DOHH2 (cell line): ENCODE data around the gene SAFB.

Experiments
- H3F3A ChIP-seq: fragments of 200-600 bp; sonication (generic), shearing (Covaris generic); 2 replicates; pipeline ENCODE4 v1.6.0; 2016; ENCODE audit warnings: antibody characterized with exemption, mild to moderate bottlenecking; ENCODE audit not compliant: control insufficient read depth, insufficient read depth
- H3K27ac ChIP-seq: fragments of 200-600 bp; sonication (generic); 2 replicates; pipeline ENCODE4 v1.5.1; 2014; ENCODE audit warnings: low read depth, mild to moderate bottlenecking, low read length, moderate library complexity
- H3K27me3 ChIP-seq: fragments of 200-600 bp; sonication (generic); 2 replicates; pipeline ENCODE4 v1.6.1; 2014; ENCODE audit warnings: mild to moderate bottlenecking, low read length, mixed read lengths; ENCODE audit not compliant: control insufficient read depth
- H3K36me3 ChIP-seq: fragments of 200-600 bp; sonication (generic); 2 replicates; pipeline ENCODE4 v1.6.1; 2014; ENCODE audit warnings: mild to moderate bottlenecking, low read length, moderate library complexity, mixed read lengths; ENCODE audit not compliant: control insufficient read depth
- H3K4me1 ChIP-seq: fragments of 200-600 bp; sonication (generic); 2 replicates; pipeline ENCODE4 v1.6.1; 2014; ENCODE audit warnings: mild to moderate bottlenecking, low read length, mixed read lengths; ENCODE audit not compliant: control insufficient read depth
- H3K4me2 ChIP-seq: fragments of 200-600 bp; sonication (generic); 2 replicates; pipeline ENCODE4 v1.6.0; 2014; ENCODE audit warnings: mild to moderate bottlenecking, low read length, moderate library complexity
- H3K4me3 ChIP-seq: fragments of 200-600 bp; sonication (generic); 2 replicates; pipeline ENCODE4 v1.5.1; 2014; ENCODE audit warnings: mild to moderate bottlenecking, low read length, mixed read lengths
- H3K79me2 ChIP-seq: fragments of 200-600 bp; sonication (generic); 2 replicates; pipeline ENCODE4 v1.6.1; 2014; ENCODE audit warnings: mild to moderate bottlenecking, low read length, mixed read lengths; ENCODE audit not compliant: control insufficient read depth
- H3K9me2 ChIP-seq: fragments of 200-600 bp; sonication (generic); replicated peaks from 2 replicates; pipeline ENCODE4 v1.6.1; 2014; ENCODE audit warnings: mild to moderate bottlenecking, low read length, mixed read lengths; ENCODE audit not compliant: control insufficient read depth
- H3K9me3 ChIP-seq: fragments of 200-600 bp; sonication (generic); 2 replicates; pipeline ENCODE4 v1.6.1; 2014; ENCODE audit warnings: antibody characterized with exemption, low read length, mixed read lengths; ENCODE audit not compliant: control insufficient read depth, insufficient read depth
- H4K20me1 ChIP-seq: fragments of 200-600 bp; sonication (generic); 2 replicates; pipeline ENCODE4 v1.6.0; 2014; ENCODE audit warnings: low read depth, mild to moderate bottlenecking, antibody characterized with exemption, low read length, moderate library complexity; ENCODE audit not compliant: control insufficient read depth, insufficient read depth
- EZH2phosphoT487 ChIP-seq: fragments of 200-600 bp; sonication (generic); IDR thresholded peaks from 2 replicates; pipeline ENCODE4 v1.6.1; 2017; ENCODE audit warnings: borderline replicate concordance, mild to moderate bottlenecking, antibody characterized with exemption, low read length, moderate library complexity, mixed read lengths
- TF ChIP-seq, protein P1 (sequence below): fragments of 200-600 bp; sonication (generic); IDR thresholded peaks from one replicate; pipeline ENCODE4 v1.5.1; 2014; ENCODE audit warnings: antibody characterized with exemption, mild to moderate bottlenecking, low read depth, low read length; ENCODE audit not compliant: poor library complexity, severe bottlenecking

Gene SAFB

DNA sequence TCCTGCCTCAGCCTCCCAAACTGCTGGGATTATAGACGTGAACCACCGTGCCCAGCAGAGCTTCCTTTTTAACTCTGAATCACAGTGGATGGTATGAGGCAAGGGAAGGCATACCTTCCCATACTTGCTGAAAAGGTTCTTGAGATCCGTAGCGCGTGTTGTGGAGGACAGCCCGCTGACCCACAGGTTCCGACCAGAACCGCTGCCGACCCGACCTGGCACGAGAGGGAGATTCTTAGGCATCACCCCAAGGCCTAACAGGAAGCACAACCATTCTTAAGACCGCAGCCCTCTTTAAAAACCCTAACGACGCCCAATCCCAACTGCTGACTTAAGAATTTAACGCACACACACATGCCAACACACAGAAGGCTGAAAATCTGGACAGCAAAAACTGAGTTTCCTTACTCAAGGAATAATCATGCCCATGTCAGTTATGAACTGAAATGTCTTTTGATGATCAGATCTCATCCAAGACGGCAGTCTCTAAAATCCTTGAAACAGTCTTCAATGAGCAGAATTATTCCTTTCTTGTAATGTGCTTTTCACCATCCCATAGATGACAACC, 12.9 kb upstream of the SAFB start:
- H3K4me3 ChIP-seq: no peak overlapping the region
- H3K36me3 ChIP-seq: peaks cover 90% of the 10 kb centered on the region
- no peak for TF ChIP-seq EZH2phosphoT487
- TF ChIP-seq, protein P1, sequence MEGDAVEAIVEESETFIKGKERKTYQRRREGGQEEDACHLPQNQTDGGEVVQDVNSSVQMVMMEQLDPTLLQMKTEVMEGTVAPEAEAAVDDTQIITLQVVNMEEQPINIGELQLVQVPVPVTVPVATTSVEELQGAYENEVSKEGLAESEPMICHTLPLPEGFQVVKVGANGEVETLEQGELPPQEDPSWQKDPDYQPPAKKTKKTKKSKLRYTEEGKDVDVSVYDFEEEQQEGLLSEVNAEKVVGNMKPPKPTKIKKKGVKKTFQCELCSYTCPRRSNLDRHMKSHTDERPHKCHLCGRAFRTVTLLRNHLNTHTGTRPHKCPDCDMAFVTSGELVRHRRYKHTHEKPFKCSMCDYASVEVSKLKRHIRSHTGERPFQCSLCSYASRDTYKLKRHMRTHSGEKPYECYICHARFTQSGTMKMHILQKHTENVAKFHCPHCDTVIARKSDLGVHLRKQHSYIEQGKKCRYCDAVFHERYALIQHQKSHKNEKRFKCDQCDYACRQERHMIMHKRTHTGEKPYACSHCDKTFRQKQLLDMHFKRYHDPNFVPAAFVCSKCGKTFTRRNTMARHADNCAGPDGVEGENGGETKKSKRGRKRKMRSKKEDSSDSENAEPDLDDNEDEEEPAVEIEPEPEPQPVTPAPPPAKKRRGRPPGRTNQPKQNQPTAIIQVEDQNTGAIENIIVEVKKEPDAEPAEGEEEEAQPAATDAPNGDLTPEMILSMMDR: no peak

DNA sequence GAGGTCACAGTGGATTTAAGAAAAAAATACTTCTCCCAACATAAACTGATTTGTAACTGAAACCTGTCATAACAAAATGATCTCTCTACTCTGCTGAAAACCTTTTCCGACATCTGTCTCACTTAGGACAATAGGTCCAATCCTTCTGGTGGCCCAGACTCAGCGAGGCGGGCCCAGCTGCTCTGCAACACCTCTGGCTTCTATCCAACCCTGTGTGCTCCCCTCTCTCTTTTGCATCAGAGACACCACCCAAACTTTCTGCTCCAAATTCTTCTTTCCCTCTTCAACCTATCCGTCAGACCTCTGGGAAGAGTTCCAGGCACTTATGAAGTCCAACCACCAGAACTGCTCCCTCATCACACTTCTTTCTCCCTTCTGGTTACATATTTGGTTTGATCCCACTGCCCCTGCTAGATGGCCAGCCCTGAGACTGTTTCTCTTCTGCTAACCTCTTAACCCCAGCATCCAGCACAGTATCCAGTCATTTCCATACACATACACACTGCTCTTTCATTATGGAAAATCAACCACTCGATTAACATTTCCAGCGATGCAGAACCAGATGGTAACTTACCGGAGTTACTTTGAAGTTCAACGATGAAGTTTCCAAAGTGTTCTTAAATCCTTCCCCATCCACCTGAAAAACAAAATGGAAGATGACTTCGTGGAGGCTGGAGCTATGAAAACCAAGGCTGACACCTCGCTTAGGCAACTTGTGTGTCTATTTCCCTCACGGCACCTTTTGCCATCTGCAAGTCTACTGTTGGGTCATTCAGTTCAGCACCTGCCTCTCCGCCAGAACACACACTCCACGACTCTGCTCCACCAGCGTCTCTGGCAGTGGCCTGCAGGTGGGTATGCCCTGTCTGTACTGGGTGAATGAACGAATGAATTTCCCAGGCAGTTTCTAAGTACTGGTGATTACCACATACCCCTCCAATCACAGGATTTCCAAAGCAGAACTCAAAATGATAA, 9.7 kb upstream of the SAFB start:
- Histone ChIP-seq H4K20me1 (0 out of 2 replicates have a peak, but pooled peaks cover 5% of the 10 kb centered on the region), H3F3A (peaks cover 3% of the 10 kb centered on the region; the same call in 1 of the 2 replicates), H3K27me3 (no peaks in the 10 kb centered on the region), H3K4me3 (no peak overlapping the region), H3K27ac (no peak overlapping the region), H3K9me3 (no peaks in the 10 kb centered on the region), H3K79me2 (peaks cover 78% of the 10 kb centered on the region), H3K4me2 (no peak overlapping the region), H3K4me1 (no peaks in the 10 kb centered on the region), H3K36me3 (peaks cover 91% of the 10 kb centered on the region), H3K9me2 (no peaks in the 10 kb centered on the region)
- TF ChIP-seq EZH2phosphoT487: no peak
- TF ChIP-seq, protein P1: no peak

More for the DNA sequence above, 12.9 kb upstream of the SAFB start:
- H3K27ac ChIP-seq: no peak overlapping the region
- H3K79me2 ChIP-seq: peaks cover 83% of the 10 kb centered on the region
- H3K9me3 ChIP-seq: no peaks in the 10 kb centered on the region
- H3F3A ChIP-seq: no peaks in the 10 kb centered on the region
- H3K4me2 ChIP-seq: no peak overlapping the region
- H3K27me3 ChIP-seq: no peaks in the 10 kb centered on the region
- peaks cover 5% of the 10 kb centered on the region for H4K20me1 ChIP-seq
- no peaks in the 10 kb centered on the region for H3K9me2 ChIP-seq
- no peaks in the 10 kb centered on the region for H3K4me1 ChIP-seq

DNA sequence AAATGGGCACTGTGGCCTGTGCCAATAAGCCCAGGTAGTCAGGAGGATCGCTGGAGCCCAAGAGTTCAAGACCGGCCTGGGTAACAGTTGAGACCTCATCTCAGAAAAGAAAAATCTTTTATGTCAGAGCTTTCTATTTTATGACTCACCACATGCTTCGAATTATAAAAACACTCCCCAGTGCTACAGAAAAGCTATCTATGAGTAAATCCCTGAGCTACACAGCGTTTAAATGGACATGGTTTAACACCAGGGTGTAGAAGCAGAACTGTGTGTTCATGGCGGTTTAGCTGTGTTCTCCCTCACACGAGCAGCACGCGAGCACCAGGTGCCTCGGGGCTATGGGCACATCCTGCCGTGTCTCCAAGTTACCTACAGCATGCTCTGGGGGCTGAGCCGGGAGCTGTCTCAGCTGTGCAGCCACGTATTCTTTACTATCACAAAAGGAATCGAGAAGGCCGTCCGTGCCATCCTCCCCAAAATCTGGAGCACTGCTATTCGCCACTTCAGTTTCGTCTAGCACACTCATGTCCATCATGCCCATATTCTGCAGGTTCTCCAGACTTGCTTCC, 7.0 kb upstream of the SAFB start:
- peaks cover 92% of the 10 kb centered on the region for H3K36me3 ChIP-seq

More for the DNA sequence above, 7.0 kb upstream of the SAFB start:
- Histone ChIP-seq H3K27me3 (no peaks in the 10 kb centered on the region), H3K4me2 (no peak overlapping the region), H3K9me2 (no peaks in the 10 kb centered on the region), H3K27ac (no peak overlapping the region), H3K9me3 (no peaks in the 10 kb centered on the region), H4K20me1 (peaks cover 24% of the 10 kb centered on the region; the same call in 1 of the 2 replicates), H3K4me3 (no peak overlapping the region), H3K4me1 (peaks cover 11% of the 10 kb centered on the region), H3F3A (peaks cover 3% of the 10 kb centered on the region; the same call in 1 of the 2 replicates), H3K79me2 (peaks cover 80% of the 10 kb centered on the region)
- TF ChIP-seq, protein P1: no peak
- TF ChIP-seq EZH2phosphoT487: no peak
